ENCODE measurements around the gene PHYH. TPM values are rescaled to one million over a fixed set of nuclear protein-coding genes. Genes with fewer than 3 reads are reported as not detected.
A peak's percentile ranks its signal among the peaks of the same experiment; 100 is the strongest.
"Not testable (repeated sequence)": the region's sequence is repeated elsewhere in the genome, so short reads cannot be mapped to it uniquely, and the experiment has no call there.

The PHYH gene
- total RNA-seq, 1 donor: 26.0 TPM

GRCh38 chr10:13276749-13277365 is 23.0 kb downstream of the PHYH start:
- peak; percentile 53 for TF ChIP-seq CTCF (IDR thresholded peaks at IDR 0.05; ENCODE audit: insufficient read depth, low read length)
- DNase-seq (ENCODE audit: low read depth): peak; percentile 65
- H3K4me3 ChIP-seq (ENCODE audit: low read depth, low read length): no peak overlapping the region

- DNase-seq (ENCODE audit: low read depth); H3K4me3 ChIP-seq (ENCODE audit: low read depth, low read length): not testable (repeated sequence)
Measured at GRCh38 chr10:13276146-13276545, 23.7 kb downstream of the PHYH start.

GRCh38 chr10:13272164-13272571 is 27.7 kb downstream of the PHYH start:
- TF ChIP-seq CTCF (IDR thresholded peaks at IDR 0.05; ENCODE audit: insufficient read depth, low read length): no peak
- peak; percentile 58 for DNase-seq (ENCODE audit: low read depth)
- no peak overlapping the region for H3K4me3 ChIP-seq (ENCODE audit: low read depth, low read length)

- H3K4me3 ChIP-seq (ENCODE audit: low read depth, low read length): no peak overlapping the region
- DNase-seq (ENCODE audit: low read depth): no peak
- peak; percentile 34 for TF ChIP-seq CTCF (IDR thresholded peaks at IDR 0.05; ENCODE audit: insufficient read depth, low read length)
Measured at GRCh38 chr10:13271552-13272163, 28.2 kb downstream of the PHYH start.

- DNase-seq (ENCODE audit: low read depth): peak; percentile 71
- no peak overlapping the region for H3K4me3 ChIP-seq (ENCODE audit: low read depth, low read length)
- TF ChIP-seq CTCF (IDR thresholded peaks at IDR 0.05; ENCODE audit: insufficient read depth, low read length): no peak
Measured at GRCh38 chr10:13270877-13271551, 28.9 kb downstream of the PHYH start.

GRCh38 chr10:13268841-13269240 is 31.0 kb downstream of the PHYH start:
- no peak overlapping the region for H3K4me3 ChIP-seq (ENCODE audit: low read depth, low read length)
- peak; percentile 18 for DNase-seq (ENCODE audit: low read depth)
- TF ChIP-seq CTCF (IDR thresholded peaks at IDR 0.05; ENCODE audit: insufficient read depth, low read length): no peak

- H3K4me3 ChIP-seq (ENCODE audit: low read depth, low read length): no peak overlapping the region
- no peak for TF ChIP-seq CTCF (IDR thresholded peaks at IDR 0.05; ENCODE audit: insufficient read depth, low read length)
- DNase-seq (ENCODE audit: low read depth): no peak
Measured at GRCh38 chr10:13268310-13268709, 31.6 kb downstream of the PHYH start.
